ENCODE data around the gene FOXP2.

FOXP2 gene

GRCh38 chr7:114740095-114740494 is 325.5 kb downstream of the FOXP2 start:
- DNase-seq = no peak

DNA sequence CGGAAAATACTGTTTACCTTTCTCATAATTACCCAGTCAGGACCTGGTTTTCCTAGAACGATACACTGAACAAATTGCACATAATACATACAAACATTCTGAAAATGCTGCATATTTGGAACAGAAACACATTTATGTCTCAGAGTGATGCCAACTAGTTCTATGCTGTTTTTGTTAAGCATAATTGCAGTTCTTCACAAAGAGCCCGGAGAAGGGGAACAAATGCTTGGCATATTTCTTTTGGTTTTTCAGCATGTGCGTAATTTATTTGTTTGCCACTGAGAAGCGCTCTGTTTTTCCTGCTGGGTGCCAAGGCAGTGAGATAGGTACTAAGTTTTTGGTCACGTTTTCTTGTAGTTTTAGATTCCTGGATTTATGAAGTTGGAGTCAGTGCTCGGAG is 326.3 kb downstream of the FOXP2 start:
- no peak for DNase-seq

DNA sequence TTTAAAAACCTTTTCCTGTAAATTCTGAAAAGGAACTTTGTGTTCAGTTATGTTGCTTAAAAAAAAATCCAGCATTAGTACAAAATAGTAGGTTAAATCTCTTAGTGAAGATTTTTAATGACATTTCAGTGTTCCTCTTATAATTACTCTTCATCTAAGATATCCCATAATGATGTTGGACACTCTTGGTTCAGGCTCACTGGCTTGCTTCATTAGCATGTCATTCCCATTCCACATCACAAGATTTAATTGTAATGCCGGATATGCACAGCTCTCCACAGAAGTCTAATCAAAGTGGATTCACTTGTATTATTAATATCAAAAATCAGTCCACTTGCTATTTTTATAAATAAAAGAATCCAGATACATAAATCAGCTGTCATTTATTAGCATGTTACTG is 327.3 kb downstream of the FOXP2 start:
- DNase-seq = no peak

All from AML-193 (cell line).